Natural killer cell (primary cell): Measurements from ENCODE around the gene PCDH9. TPM values are rescaled to one million over a fixed set of nuclear protein-coding genes. Genes with fewer than 3 reads are reported as not detected.

Source experiments
- ATAC-seq, 3 donors: fragments of 150-1000 bp in 2 of 3; fragments of 200-7000 bp in 1 of 3; cut with Tn5 transposase; 1 replicate in 1 of 3; 2 replicates in 2 of 3; pipeline ENCODE4 v1.10.0; 2021; ENCODE audit warnings: mild to moderate bottlenecking in 2 of 3, moderate library complexity in 2 of 3
- DNase-seq, 2 donors: peaks; one replicate each; pipeline versions ENCODE4 v3.0.0 to v3.0.0-alpha.2; 2013 to 2021; ENCODE audit warnings: mixed read lengths in 1 of 2
- H3K27ac ChIP-seq: one replicate; pipeline ENCODE4 v1.5.1; 2013; ENCODE audit warnings: mild to moderate bottlenecking, low read length
- H3K27me3 ChIP-seq: one replicate; pipeline ENCODE4 v1.6.1; 2013; ENCODE audit warnings: low read length; ENCODE audit not compliant: control insufficient read depth, insufficient read depth
- H3K36me3 ChIP-seq: one replicate; pipeline ENCODE4 v1.6.1; 2013; ENCODE audit warnings: low read length; ENCODE audit not compliant: control insufficient read depth, insufficient read depth
- H3K4me1 ChIP-seq: one replicate; pipeline ENCODE4 v1.6.1; 2013; ENCODE audit warnings: low read length; ENCODE audit not compliant: control insufficient read depth, insufficient read depth
- H3K4me3 ChIP-seq: one replicate; pipeline ENCODE4 v1.5.1; 2013; ENCODE audit warnings: low read length
- H3K9me3 ChIP-seq: one replicate; pipeline ENCODE4 v1.6.1; 2013; ENCODE audit warnings: low read length; ENCODE audit not compliant: control insufficient read depth, insufficient read depth
- H3K27ac Mint-ChIP-seq, 2 donors: one replicate each; pipeline ENCODE4 v1.8.0; 2022; ENCODE audit warnings: mild to moderate bottlenecking in 2 of 2, mixed read lengths in 2 of 2, moderate library complexity in 1 of 2
- H3K27me3 Mint-ChIP-seq, 2 donors: one replicate each; pipeline ENCODE4 v1.8.0; 2022; ENCODE audit warnings: low read depth in 2 of 2, mixed read lengths in 2 of 2
- H3K36me3 Mint-ChIP-seq: one replicate; pipeline ENCODE4 v1.8.0; 2022; ENCODE audit warnings: mixed read lengths
- H3K4me1 Mint-ChIP-seq, 2 donors: one replicate each; pipeline ENCODE4 v1.8.0; 2022; ENCODE audit warnings: mixed read lengths in 2 of 2
- H3K4me3 Mint-ChIP-seq: one replicate; pipeline ENCODE4 v1.8.0; 2022; ENCODE audit warnings: mild to moderate bottlenecking, moderate library complexity, mixed read lengths
- H3K9me3 Mint-ChIP-seq, 2 donors: one replicate each; pipeline ENCODE4 v1.8.0; 2022; ENCODE audit warnings: mixed read lengths in 2 of 2
- CTCF ChIP-seq: fragments of 200-600 bp; IDR thresholded peaks from one replicate; pipeline ENCODE4 v1.8.0; 2022; ENCODE audit warnings: antibody characterized with exemption
- WGBS: methylation state at CpG from one replicate; pipeline ENCODE4 v1.1.7; 2013; ENCODE audit warnings: missing lambda C conversion rate; ENCODE audit not compliant: insufficient coverage; 5-methylcytosine and 5-hydroxymethylcytosine counted together
- intact Hi-C: fragments of 100-400 bp; cut with micrococcal nuclease; formaldehyde crosslinking; loops from one replicate; pipeline ENCODE4 v1.14.2; 2022
- total RNA-seq, 4 donors: library from RNA; stranded (reverse); fragments of 120-200 nt in 1 of 4; gene quantifications; one replicate each; pipeline versions ENCODE4 v1.2.3 to v1.2.4, GENCODE V29; 2013 to 2022

PCDH9 gene
- total RNA-seq, 3 donors from 2014 or later (not counting 1 experiment from before 2014, with no cell fraction given), result 0.43 to 1.5 (median 0.68) TPM

- Histone ChIP-seq H3K4me1 (no peaks in the 10 kb centered on the region), H3K36me3 (no peaks in the 10 kb centered on the region), H3K4me3 (no peak overlapping the region), H3K27me3 (no peaks in the 10 kb centered on the region), H3K9me3 (peaks cover 4% of the 10 kb centered on the region), H3K27ac (no peak overlapping the region)
- 85% methylated on average over 4 of the region's 4 CpGs for WGBS
- no peak for TF ChIP-seq CTCF
- ATAC-seq (no peak), DNase-seq (no peak)
- intact Hi-C loops, result no loop called here
- Mint-ChIP-seq H3K27ac (no peak overlapping the region), H3K9me3 (peaks cover 7 to 9% of the 10 kb centered on the region in 2 donors), H3K4me1 (no peaks in the 10 kb centered on the region), H3K36me3 (no peaks in the 10 kb centered on the region), H3K27me3 (no peaks in the 10 kb centered on the region), H3K4me3 (no peak overlapping the region)
Observed at GRCh38 chr13:66675620-66676019, 554.5 kb downstream of the PCDH9 start.

- 67% methylated on average over 1 of the region's 1 CpG for WGBS
- Mint-ChIP-seq H3K27me3 (no peaks in the 10 kb centered on the region), H3K4me1 (no peaks in the 10 kb centered on the region), H3K27ac (no peak overlapping the region), H3K9me3 (peaks cover 7 to 12% of the 10 kb centered on the region in 2 donors), H3K4me3 (no peak overlapping the region), H3K36me3 (no peaks in the 10 kb centered on the region)
- H3K27ac ChIP-seq, result no peak overlapping the region
- ATAC-seq (no peak), DNase-seq (no peak)
- intact Hi-C loops, result no loop called here
- no peaks in the 10 kb centered on the region for H3K4me1 ChIP-seq
- H3K9me3 ChIP-seq, result peaks cover 4% of the 10 kb centered on the region
- H3K36me3 ChIP-seq, result no peaks in the 10 kb centered on the region
- no peak overlapping the region for H3K4me3 ChIP-seq
- no peaks in the 10 kb centered on the region for H3K27me3 ChIP-seq
- TF ChIP-seq CTCF, result no peak
Observed at GRCh38 chr13:66673401-66673800, 556.7 kb downstream of the PCDH9 start.

DNA sequence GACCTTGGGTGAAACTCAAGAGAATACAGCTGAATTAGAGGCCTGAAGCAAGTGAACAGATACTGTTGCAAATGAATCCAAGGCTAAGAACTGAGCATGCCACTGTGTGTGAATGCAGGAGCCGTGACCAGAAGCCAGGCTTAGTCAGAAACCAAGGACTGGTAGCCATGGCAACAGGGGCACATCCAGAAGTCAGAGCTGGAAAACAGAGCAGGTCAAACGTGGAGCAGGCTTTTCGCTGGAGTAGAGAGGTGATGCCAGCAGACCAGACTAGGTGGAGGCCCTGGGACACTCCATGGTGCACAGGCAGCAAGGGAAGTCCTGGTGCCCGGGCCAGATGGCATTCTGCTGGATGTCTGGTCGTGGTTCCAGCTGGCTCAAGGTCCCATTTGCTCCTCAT lies 564.1 kb downstream of the PCDH9 start:
- DNase-seq (no peak), ATAC-seq (no peak)
- Histone ChIP-seq H3K9me3 (no peaks in the 10 kb centered on the region), H3K27me3 (no peaks in the 10 kb centered on the region), H3K4me1 (no peaks in the 10 kb centered on the region), H3K27ac (no peak overlapping the region), H3K36me3 (no peaks in the 10 kb centered on the region), H3K4me3 (no peak overlapping the region)
- no peak overlapping the region for H3K4me3 Mint-ChIP-seq
- no peaks in the 10 kb centered on the region for H3K4me1 Mint-ChIP-seq
- intact Hi-C loops, result no loop called here
- H3K9me3 Mint-ChIP-seq, result peaks cover 4 to 5% of the 10 kb centered on the region in 2 donors
- H3K27ac Mint-ChIP-seq, result no peak overlapping the region
- H3K36me3 Mint-ChIP-seq, result no peaks in the 10 kb centered on the region
- no peaks in the 10 kb centered on the region for H3K27me3 Mint-ChIP-seq
- no peak for TF ChIP-seq CTCF
- WGBS, result 77% methylated on average over 5 of the region's 5 CpGs

- Histone ChIP-seq H3K4me3 (no peak overlapping the region), H3K9me3 (no peaks in the 10 kb centered on the region), H3K36me3 (no peaks in the 10 kb centered on the region), H3K27me3 (no peaks in the 10 kb centered on the region), H3K4me1 (no peaks in the 10 kb centered on the region), H3K27ac (no peak overlapping the region)
- Mint-ChIP-seq H3K27ac (no peak overlapping the region), H3K4me3 (no peak overlapping the region), H3K9me3 (peaks cover 2 to 4% of the 10 kb centered on the region in 2 donors), H3K4me1 (no peaks in the 10 kb centered on the region), H3K27me3 (no peaks in the 10 kb centered on the region), H3K36me3 (no peaks in the 10 kb centered on the region)
- DNase-seq, result no peak
- no peak for ATAC-seq
- TF ChIP-seq CTCF, result no peak
- intact Hi-C loops, result no loop called here
Observed at GRCh38 chr13:66663711-66664110, 566.4 kb downstream of the PCDH9 start.
